Spleen (tissue), 11 donors: ENCODE results near the gene RPS27A. TPM values are rescaled to one million over a fixed set of nuclear protein-coding genes. Genes with fewer than 3 reads are reported as not detected.
"Not testable (repeated sequence)": the region's sequence is repeated elsewhere in the genome, so short reads cannot be mapped to it uniquely, and the experiment has no call there.

Source experiments
- DNase-seq: peaks from one replicate; pipeline ENCODE4 v3.0.0-alpha.2; 2020
- H3K27ac ChIP-seq, 8 donors: fragments of 200-600 bp; sonication (generic) in 7 of 8; 1 replicate in 4 of 8; 2 replicates in 4 of 8; pipeline versions ENCODE4 v1.5.0 to v1.8.0; 2016 to 2021; ENCODE audit warnings: inconsistent platforms in 4 of 8, mild to moderate bottlenecking in 4 of 8, moderate library complexity in 1 of 8
- H3K27me3 ChIP-seq, 7 donors: fragments of 200-600 bp; sonication (generic) in 6 of 7; replicated peaks in 1 of 7; 1 replicate in 4 of 7; 2 replicates in 3 of 7; pipeline versions ENCODE4 v1.5.0 to v1.8.0; 2016 to 2021; ENCODE audit warnings: inconsistent platforms in 3 of 7, mild to moderate bottlenecking in 1 of 7
- H3K36me3 ChIP-seq, 6 donors: fragments of 200-600 bp; sonication (generic) in 5 of 6; 1 replicate in 4 of 6; 2 replicates in 2 of 6; pipeline versions ENCODE4 v1.5.0 to v1.8.0; 2016 to 2021; ENCODE audit warnings: inconsistent platforms in 2 of 6
- H3K4me1 ChIP-seq, 6 donors: fragments of 200-600 bp; sonication (generic) in 5 of 6; 1 replicate in 3 of 6; 2 replicates in 3 of 6; pipeline versions ENCODE4 v1.5.0 to v1.8.0; 2016 to 2021; ENCODE audit warnings: inconsistent platforms in 3 of 6
- H3K4me3 ChIP-seq, 8 donors: fragments of 200-600 bp; sonication (generic) in 7 of 8; 1 replicate in 4 of 8; 2 replicates in 4 of 8; pipeline versions ENCODE4 v1.5.0 to v1.8.0; 2016 to 2021; ENCODE audit warnings: inconsistent platforms in 4 of 8, mild to moderate bottlenecking in 4 of 8, moderate library complexity in 2 of 8
- H3K9me3 ChIP-seq, 8 donors: fragments of 200-600 bp; sonication (generic) in 7 of 8; 1 replicate in 4 of 8; 2 replicates in 4 of 8; pipeline versions ENCODE4 v1.5.0 to v1.8.0; 2016 to 2021; ENCODE audit warnings: inconsistent platforms in 4 of 8
- POLR2A ChIP-seq, 3 donors: fragments of 450-650 bp; IDR thresholded peaks; one replicate each; pipeline ENCODE4 v1.5.1; 2017; ENCODE audit warnings: antibody characterized with exemption in 3 of 3, mild to moderate bottlenecking in 1 of 3
- POLR2AphosphoS5 ChIP-seq, 3 donors: sonication (generic); formaldehyde crosslinking; IDR thresholded peaks; one replicate each; pipeline ENCODE4 v1.5.1; 2017; ENCODE audit warnings: antibody characterized with exemption in 3 of 3
- WGBS, 5 donors: extraction: QIAGEN DNeasy Blood & Tissue Kit in 3 of 5; methylation state at CpG; one replicate each; pipeline versions ENCODE4 v1.1.5 to v1.1.7; 2013 to 2018; 5-methylcytosine and 5-hydroxymethylcytosine counted together
- intact Hi-C: fragments of 100-400 bp; cut with DNase I; formaldehyde crosslinking; loops from one replicate; pipeline ENCODE4 v1.15.0; 2023; ENCODE audit warnings: low total_unique reads
- polyA plus RNA-seq, 3 donors: library from polyadenylated mRNA; stranded (reverse); fragments of 200-250 nt; gene quantifications; one replicate each; pipeline ENCODE4 v1.2.1, GENCODE V29; 2013
- total RNA-seq, 7 donors: library from RNA; depleted of rRNA in 3 of 7; stranded (reverse); fragments of >200 nt in 3 of 7; fragmentation: NEBNext Ultra II Directional in 4 of 7; extraction: Animal tissue kit (Norgen Biotek cat#: 25700) in 4 of 7; gene quantifications; one replicate each; pipeline versions ENCODE4 v1.1.0 to v1.2.1, GENCODE V29; 2016 to 2021
- TF ChIP-seq, protein P1 (sequence below), 11 experiments: fragments of 200-600 bp in 7 of 11; fragments of 450-650 bp in 4 of 11; sonication (generic) in 4 of 11; IDR thresholded peaks in 8 of 11; conservative IDR thresholded peaks in 3 of 11; 1 replicate in 7 of 11; 2 replicates in 4 of 11; pipeline versions ENCODE4 v1.4.0 to v1.8.0; 2016 to 2021; ENCODE audit warnings: antibody characterized with exemption in 11 of 11, inconsistent platforms in 4 of 11, mild to moderate bottlenecking in 1 of 11
- donor health status: healthy with polysubstance abuse.
- donor health status: DM: no; HTN: no; CAD: no; lungs with moderate emphysema.
- donor health status: DM: no; HTN: no; CAD: no.
- donor health status: Bipolar disorder and iron deficiency.
- donor health status: healthy.
- donor health status: DM: no; HTN: no; CAD: no.
- donor health status: DM: yes; HTN: yes; CAD: no.

RPS27A gene
- total and polyA plus RNA-seq, 10 donors: 939 to 4,730 (median 1,367) TPM

DNA sequence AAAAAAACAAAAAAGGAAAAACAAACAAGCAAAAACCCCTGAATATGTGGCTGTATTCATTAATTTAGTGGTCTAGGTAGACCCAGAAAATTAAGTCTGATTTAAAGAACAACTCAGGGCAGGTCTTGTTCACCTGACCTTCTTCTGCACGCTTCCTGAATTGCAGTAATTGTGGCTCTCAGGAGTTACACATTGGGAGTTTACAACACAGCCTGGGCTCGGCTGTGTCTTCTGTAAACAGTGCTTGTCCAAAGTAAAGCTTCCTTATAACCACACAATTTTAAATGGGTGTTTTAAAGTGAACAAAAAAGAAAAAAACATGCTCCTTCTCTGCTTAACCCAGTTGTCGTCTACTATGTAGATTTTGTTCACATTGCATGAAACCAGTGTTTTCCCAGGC lies 44.8 kb downstream of the RPS27A start:
- no peak for DNase-seq
- Histone ChIP-seq H3K4me3 (no peak overlapping the region), H3K27me3 (no peaks in the 10 kb centered on the region), H3K27ac (no peak overlapping the region), H3K36me3 (no peaks in the 10 kb centered on the region), H3K4me1 (peaks cover 0 to 8% (median 5%) of the 10 kb centered on the region in 6 donors), H3K9me3 (no peaks in the 10 kb centered on the region)
- intact Hi-C loops: no loop called here
- TF ChIP-seq POLR2A (IDR thresholded peaks at IDR 0.05): no peak
- TF ChIP-seq, protein P1, sequence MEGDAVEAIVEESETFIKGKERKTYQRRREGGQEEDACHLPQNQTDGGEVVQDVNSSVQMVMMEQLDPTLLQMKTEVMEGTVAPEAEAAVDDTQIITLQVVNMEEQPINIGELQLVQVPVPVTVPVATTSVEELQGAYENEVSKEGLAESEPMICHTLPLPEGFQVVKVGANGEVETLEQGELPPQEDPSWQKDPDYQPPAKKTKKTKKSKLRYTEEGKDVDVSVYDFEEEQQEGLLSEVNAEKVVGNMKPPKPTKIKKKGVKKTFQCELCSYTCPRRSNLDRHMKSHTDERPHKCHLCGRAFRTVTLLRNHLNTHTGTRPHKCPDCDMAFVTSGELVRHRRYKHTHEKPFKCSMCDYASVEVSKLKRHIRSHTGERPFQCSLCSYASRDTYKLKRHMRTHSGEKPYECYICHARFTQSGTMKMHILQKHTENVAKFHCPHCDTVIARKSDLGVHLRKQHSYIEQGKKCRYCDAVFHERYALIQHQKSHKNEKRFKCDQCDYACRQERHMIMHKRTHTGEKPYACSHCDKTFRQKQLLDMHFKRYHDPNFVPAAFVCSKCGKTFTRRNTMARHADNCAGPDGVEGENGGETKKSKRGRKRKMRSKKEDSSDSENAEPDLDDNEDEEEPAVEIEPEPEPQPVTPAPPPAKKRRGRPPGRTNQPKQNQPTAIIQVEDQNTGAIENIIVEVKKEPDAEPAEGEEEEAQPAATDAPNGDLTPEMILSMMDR (IDR thresholded peaks at IDR 0.05 in 8 of 11, conservative IDR thresholded peaks at IDR 0.05 in 3 of 11): no peak
- TF ChIP-seq POLR2AphosphoS5 (IDR thresholded peaks at IDR 0.05): no peak
- WGBS, 5 donors: 62 to 88% (median 80%) methylated on average over 3 of the region's 3 CpGs

DNA sequence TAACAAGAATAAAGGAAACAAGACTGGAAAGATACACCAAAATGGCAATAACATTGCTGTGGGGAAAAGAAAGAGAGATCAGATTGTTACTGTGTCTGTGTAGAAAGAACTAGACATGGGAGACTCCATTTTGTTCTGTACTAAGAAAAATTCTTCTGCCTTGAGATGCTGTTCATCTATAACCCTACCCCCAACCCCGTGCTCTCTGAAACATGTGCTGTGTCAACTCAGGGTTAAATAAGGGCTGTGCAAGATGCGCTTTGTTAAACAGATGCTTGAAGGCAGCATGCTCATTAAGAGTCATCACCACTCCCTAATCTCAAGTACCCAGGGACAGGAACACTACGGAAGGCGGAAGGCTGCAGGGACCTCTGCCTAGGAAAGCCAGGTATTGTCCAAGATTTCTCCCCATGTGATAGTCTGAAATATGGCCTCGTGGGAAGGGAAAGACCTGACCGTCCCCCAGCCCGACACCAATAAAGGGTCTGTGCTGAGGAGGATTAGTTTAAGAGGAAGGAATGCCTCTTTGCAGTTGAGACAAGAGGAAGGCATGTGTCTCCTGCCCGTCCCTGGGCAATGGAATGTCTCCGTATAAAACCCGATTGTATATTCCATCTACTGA lies 46.8 kb downstream of the RPS27A start:
- DNase-seq, H3K27me3 ChIP-seq, intact Hi-C loops, H3K4me3 ChIP-seq, H3K27ac ChIP-seq, H3K36me3 ChIP-seq, H3K9me3 ChIP-seq: not testable (repeated sequence)
- peaks cover 3 to 27% (median 22%) of the 10 kb centered on the region in 6 donors for H3K4me1 ChIP-seq
- 52 to 79% (median 70%) methylated on average over 10 of the region's 10 CpGs for WGBS, 5 donors

DNA sequence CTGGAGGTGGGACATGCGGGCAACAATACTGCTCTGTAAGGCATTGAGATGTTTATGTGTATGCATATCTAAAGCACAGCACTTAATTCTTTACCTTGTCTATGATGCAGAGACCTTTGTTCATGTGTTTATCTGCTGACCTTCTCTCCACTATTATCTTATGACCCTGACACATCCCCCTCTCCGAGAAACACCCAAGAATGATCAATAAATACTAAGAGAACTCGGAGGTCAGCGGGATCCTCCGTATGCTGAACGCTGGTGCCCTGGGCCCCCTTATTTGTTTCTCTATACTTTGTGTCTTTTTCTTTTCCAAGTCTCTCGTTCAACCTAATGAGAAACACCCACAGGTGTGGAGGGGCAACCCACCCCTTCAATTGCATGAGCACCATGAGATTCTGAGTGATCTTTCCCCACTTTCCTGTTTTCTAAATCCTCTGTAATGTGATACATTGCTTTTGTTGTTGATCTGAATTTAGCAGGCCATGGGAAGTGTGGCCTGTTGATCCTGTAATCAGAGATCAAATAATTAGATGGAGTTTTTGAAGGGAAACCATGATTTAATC lies 47.5 kb downstream of the RPS27A start:
- H3K4me3 ChIP-seq, H3K9me3 ChIP-seq, H3K36me3 ChIP-seq, H3K27me3 ChIP-seq, DNase-seq, H3K27ac ChIP-seq, intact Hi-C loops: not testable (repeated sequence)
- WGBS, 5 donors: 83 to 88% (median 84%) methylated on average over 7 of the region's 7 CpGs
- peaks cover 3 to 34% (median 24%) of the 10 kb centered on the region in 6 donors for H3K4me1 ChIP-seq

DNA sequence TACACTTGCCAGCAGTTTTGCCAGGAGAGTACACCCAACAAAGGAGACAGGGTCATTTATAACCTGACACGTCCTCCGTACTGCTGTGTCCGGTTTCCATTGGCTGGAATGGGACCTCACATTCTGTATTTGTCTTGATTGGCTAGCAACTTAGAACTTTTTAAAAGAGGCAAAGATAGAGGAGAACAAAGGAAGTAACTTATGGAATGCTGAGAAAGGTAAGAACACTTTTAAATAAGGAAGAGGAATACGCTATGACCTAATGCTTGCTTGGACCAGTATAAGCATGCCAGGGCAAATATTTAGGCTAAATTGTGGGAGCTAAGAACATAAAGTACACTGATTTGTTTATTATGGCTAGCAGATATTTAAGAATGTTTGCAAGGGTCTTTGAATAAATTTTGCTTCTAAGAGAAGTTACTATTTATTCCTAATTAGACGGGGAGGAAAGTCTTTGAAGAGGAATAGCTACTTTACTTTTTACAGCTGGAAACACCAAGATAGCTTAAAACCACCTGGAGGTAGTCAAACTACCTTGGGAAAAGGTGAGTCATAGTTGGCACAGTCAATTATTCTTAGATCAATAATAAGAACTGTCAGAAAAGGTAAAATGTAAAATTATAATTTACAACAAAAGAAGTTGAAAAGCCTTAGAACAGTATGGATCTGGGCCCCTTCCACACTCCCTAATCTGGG lies 48.5 kb downstream of the RPS27A start:
- intact Hi-C loops, DNase-seq, H3K27me3 ChIP-seq, H3K36me3 ChIP-seq, H3K9me3 ChIP-seq: not testable (repeated sequence)
- Histone ChIP-seq H3K27ac (peak overlapping the region in 5 of 8 donors; percentile 91 to 95 (median 94)), H3K4me1 (peaks cover 3 to 37% (median 25%) of the 10 kb centered on the region in 6 donors), H3K4me3 (peak overlapping the region in 1 of 8 donors; percentile 77)
- WGBS, 5 donors: 85 to 98% (median 88%) methylated on average over 5 of the region's 5 CpGs

DNA sequence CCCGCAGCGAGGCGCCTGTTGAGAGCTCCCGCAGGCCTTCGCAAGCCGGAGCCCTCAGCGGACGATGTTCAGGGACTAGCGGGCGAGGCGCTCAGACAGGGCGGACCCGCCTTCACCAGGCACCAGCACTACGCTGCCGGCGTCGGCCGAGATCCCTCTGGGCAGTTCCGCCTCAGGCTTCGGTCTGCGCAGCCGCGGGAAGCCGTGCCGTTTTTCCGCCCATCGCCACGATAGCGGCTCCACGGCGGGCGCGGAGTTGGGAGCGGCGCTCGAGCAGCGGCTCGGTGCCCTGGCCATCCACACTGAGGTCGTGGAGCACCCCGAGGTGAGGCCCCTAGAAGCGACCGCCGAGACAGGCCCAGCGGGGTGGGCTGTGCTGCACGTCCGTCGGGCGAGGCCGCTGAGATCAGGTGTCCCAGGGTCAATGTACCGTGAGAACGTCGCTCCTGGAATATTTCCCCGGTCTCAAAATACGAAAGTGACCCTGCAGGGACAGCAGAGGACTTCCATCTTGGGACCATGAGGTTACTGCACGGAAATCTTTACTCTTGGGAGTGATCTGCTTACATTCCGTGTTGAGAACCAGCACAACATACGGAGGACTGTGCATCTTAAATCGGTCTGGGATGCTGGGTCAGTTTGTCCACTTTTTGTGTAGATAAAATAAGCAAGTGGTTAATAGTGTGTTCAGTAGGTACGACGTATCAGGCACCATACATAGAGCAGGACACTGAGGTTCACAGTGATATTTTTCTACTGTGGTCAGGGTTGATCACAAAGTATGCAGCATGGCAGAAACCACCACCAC lies 49.8 kb downstream of the RPS27A start:
- peaks cover 3 to 37% (median 25%) of the 10 kb centered on the region in 6 donors for H3K4me1 ChIP-seq
- H3K36me3 ChIP-seq: no peaks in the 10 kb centered on the region
- TF ChIP-seq, protein P1 (IDR thresholded peaks at IDR 0.05 in 8 of 11, conservative IDR thresholded peaks at IDR 0.05 in 3 of 11): peak in 1 of 11 experiments; percentile 14
- TF ChIP-seq POLR2AphosphoS5 (IDR thresholded peaks at IDR 0.05) (peak; percentile 96 to 98 (median 97)), POLR2A (IDR thresholded peaks at IDR 0.05) (peak in 2 of 3 donors; percentile 61 to 74)
- H3K9me3 ChIP-seq: no peaks in the 10 kb centered on the region
- peak overlapping the region; percentile 44 to 77 (median 60) for H3K4me3 ChIP-seq
- WGBS, 5 donors: 1 to 3% (median 1%) methylated on average over 22 to 60 of the region's 60 CpGs
- H3K27me3 ChIP-seq: no peaks in the 10 kb centered on the region
- peak; percentile 99 for DNase-seq
- intact Hi-C loops: no loop called here
- peak overlapping the region; percentile 89 to 97 (median 94) for H3K27ac ChIP-seq
